ENCODE data around the gene ZNF678.

DNA sequence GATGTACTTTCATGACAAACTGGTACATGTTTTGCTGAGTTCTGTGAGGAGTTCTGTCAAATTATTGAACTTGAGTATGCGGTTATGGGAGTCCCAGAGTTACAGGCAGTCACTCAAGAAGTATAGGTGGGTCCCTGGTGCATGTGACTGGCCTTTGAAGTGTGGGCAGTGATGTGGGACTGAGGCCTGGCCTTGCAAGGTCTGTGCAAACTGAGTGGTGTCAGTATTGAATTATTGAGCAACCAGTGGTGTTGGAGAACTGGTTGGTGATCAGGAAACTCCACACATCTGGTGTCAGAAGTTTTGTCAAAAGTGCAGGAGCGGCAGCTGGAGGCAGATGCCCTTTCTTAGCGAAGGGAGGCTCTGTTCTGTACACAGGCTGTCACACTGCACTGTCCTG lies 5.2 kb downstream of the ZNF678 start:
- TF ChIP-seq POLR2A (IDR thresholded peaks at IDR 0.05): no peak
- TF ChIP-seq, protein P1, sequence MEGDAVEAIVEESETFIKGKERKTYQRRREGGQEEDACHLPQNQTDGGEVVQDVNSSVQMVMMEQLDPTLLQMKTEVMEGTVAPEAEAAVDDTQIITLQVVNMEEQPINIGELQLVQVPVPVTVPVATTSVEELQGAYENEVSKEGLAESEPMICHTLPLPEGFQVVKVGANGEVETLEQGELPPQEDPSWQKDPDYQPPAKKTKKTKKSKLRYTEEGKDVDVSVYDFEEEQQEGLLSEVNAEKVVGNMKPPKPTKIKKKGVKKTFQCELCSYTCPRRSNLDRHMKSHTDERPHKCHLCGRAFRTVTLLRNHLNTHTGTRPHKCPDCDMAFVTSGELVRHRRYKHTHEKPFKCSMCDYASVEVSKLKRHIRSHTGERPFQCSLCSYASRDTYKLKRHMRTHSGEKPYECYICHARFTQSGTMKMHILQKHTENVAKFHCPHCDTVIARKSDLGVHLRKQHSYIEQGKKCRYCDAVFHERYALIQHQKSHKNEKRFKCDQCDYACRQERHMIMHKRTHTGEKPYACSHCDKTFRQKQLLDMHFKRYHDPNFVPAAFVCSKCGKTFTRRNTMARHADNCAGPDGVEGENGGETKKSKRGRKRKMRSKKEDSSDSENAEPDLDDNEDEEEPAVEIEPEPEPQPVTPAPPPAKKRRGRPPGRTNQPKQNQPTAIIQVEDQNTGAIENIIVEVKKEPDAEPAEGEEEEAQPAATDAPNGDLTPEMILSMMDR (IDR thresholded peaks at IDR 0.05): no peak
